Loucy (cell line): ENCODE results near the gene DTNA.
"Not testable (repeated sequence)": the region's sequence is repeated elsewhere in the genome, so short reads cannot be mapped to it uniquely, and the experiment has no call there.

ENCODE experiments used
- H2AFZ ChIP-seq: fragments of 200-600 bp; sonication (generic); 2 replicates; pipeline ENCODE4 v1.6.0; 2016; ENCODE audit warnings: antibody characterized with exemption, mild to moderate bottlenecking, low read length, moderate library complexity
- H3F3A ChIP-seq: fragments of 200-600 bp; 2 replicates; pipeline ENCODE4 v1.6.0; 2016; ENCODE audit warnings: antibody characterized with exemption, low read depth, mild to moderate bottlenecking
- H3K27me3 ChIP-seq: fragments of 200-600 bp; sonication (generic); 2 replicates; pipeline ENCODE4 v1.6.1; 2014; ENCODE audit warnings: low read length, mild to moderate bottlenecking; ENCODE audit not compliant: insufficient read depth, poor library complexity, severe bottlenecking
- H3K36me3 ChIP-seq: fragments of 200-600 bp; sonication (generic); 2 replicates; pipeline ENCODE4 v1.6.1; 2016; ENCODE audit warnings: low read length; ENCODE audit not compliant: insufficient read depth
- H3K4me1 ChIP-seq: fragments of 200-600 bp; sonication (generic); 2 replicates; pipeline ENCODE4 v1.5.1; 2014; ENCODE audit warnings: low read length, mild to moderate bottlenecking; ENCODE audit not compliant: insufficient read depth, poor library complexity, severe bottlenecking
- H3K4me2 ChIP-seq: fragments of 200-600 bp; sonication (generic); 2 replicates; pipeline ENCODE4 v1.6.0; 2014; ENCODE audit warnings: antibody characterized with exemption, low read length, low read depth, mild to moderate bottlenecking; ENCODE audit not compliant: poor library complexity, severe bottlenecking
- H3K4me3 ChIP-seq: fragments of 200-600 bp; sonication (generic); 2 replicates; pipeline ENCODE4 v1.5.1; 2014; ENCODE audit warnings: low read length, mild to moderate bottlenecking, mixed read lengths; ENCODE audit not compliant: poor library complexity, severe bottlenecking
- H3K79me2 ChIP-seq: fragments of 200-600 bp; sonication (generic); 2 replicates; pipeline ENCODE4 v1.6.1; 2014; ENCODE audit warnings: low read length; ENCODE audit not compliant: insufficient read depth
- H3K9ac ChIP-seq: fragments of 200-600 bp; sonication (generic); 2 replicates; pipeline ENCODE4 v1.6.0; 2014; ENCODE audit warnings: mild to moderate bottlenecking, low read depth, low read length, moderate library complexity; ENCODE audit not compliant: poor library complexity, severe bottlenecking
- H3K9me2 ChIP-seq: fragments of 200-600 bp; sonication (generic); replicated peaks from 2 replicates; pipeline ENCODE4 v1.6.1; 2016; ENCODE audit warnings: low read depth, low read length, mixed read lengths
- H3K9me3 ChIP-seq: fragments of 200-600 bp; sonication (generic); 2 replicates; pipeline ENCODE4 v1.6.1; 2014; ENCODE audit warnings: mild to moderate bottlenecking, antibody characterized with exemption, low read length, low read depth; ENCODE audit not compliant: insufficient read depth
- H4K20me1 ChIP-seq: fragments of 200-600 bp; sonication (generic); 2 replicates; pipeline ENCODE4 v1.6.0; 2014; ENCODE audit warnings: antibody characterized with exemption, low read length, mild to moderate bottlenecking; ENCODE audit not compliant: insufficient read depth, poor library complexity, severe bottlenecking
- EZH2phosphoT487 ChIP-seq: fragments of 200-600 bp; IDR thresholded peaks from 2 replicates; pipeline ENCODE4 v1.6.1; 2018; ENCODE audit warnings: antibody characterized with exemption, mild to moderate bottlenecking, moderate library complexity, borderline replicate concordance
- TF ChIP-seq, protein P1 (sequence below): fragments of 200-600 bp; sonication (generic); conservative IDR thresholded peaks from 2 replicates; pipeline ENCODE4 v1.5.1; 2014; ENCODE audit warnings: mild to moderate bottlenecking, antibody characterized with exemption, low read length

DTNA gene

DNA sequence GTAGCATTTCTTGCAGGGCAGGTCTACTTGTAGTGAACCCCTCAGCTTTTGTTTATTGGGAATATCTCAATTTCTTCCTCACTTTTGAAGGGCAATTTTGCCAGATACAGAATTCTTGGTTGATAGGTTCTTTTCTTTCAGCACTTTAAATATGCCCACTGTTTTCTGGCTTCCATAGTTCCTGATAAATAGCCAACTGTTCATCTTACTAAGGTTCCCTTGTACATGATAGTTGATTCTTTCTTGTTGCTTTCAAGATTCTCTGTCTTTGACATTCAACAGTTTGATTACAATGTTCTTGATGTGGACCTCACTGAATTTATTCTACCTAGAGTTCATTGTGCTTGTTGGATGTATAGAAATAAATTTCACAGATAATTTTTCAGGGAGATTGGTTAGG lies 183.1 kb downstream of the DTNA start:
- Histone ChIP-seq H3K9me2 (no peaks in the 10 kb centered on the region), H3K79me2 (no peaks in the 10 kb centered on the region), H4K20me1 (no peaks in the 10 kb centered on the region), H3K27me3 (no peaks in the 10 kb centered on the region), H2AFZ (no peak overlapping the region), H3K36me3 (no peaks in the 10 kb centered on the region), H3K9ac (no peak overlapping the region), H3F3A (no peaks in the 10 kb centered on the region), H3K9me3 (no peaks in the 10 kb centered on the region), H3K4me1 (no peaks in the 10 kb centered on the region), H3K4me2 (no peak overlapping the region), H3K4me3 (no peak overlapping the region)
- TF ChIP-seq, protein P1, sequence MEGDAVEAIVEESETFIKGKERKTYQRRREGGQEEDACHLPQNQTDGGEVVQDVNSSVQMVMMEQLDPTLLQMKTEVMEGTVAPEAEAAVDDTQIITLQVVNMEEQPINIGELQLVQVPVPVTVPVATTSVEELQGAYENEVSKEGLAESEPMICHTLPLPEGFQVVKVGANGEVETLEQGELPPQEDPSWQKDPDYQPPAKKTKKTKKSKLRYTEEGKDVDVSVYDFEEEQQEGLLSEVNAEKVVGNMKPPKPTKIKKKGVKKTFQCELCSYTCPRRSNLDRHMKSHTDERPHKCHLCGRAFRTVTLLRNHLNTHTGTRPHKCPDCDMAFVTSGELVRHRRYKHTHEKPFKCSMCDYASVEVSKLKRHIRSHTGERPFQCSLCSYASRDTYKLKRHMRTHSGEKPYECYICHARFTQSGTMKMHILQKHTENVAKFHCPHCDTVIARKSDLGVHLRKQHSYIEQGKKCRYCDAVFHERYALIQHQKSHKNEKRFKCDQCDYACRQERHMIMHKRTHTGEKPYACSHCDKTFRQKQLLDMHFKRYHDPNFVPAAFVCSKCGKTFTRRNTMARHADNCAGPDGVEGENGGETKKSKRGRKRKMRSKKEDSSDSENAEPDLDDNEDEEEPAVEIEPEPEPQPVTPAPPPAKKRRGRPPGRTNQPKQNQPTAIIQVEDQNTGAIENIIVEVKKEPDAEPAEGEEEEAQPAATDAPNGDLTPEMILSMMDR, result no peak
- no peak for TF ChIP-seq EZH2phosphoT487

DNA sequence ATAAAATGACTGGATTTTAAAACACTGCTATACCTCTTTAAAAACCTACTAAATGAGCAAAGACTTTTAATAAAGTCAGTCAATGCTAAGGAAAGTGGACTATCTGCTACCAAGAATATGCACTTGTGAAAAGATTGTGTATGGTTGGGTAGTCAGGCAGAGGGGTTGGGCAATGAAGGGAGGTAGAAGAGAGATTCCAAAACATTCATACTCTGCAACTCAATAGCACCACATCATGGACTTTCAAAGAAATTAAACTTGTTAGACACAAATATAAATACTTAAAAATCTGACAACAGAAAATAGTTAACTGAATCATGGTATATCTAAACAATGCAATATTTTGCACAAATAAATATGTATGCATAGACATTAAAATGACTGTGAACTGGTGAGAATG lies 191.2 kb downstream of the DTNA start:
- TF ChIP-seq EZH2phosphoT487, result no peak
- TF ChIP-seq, protein P1, result peak; percentile 40
- Histone ChIP-seq H3K9ac (no peak overlapping the region), H3K9me3 (no peaks in the 10 kb centered on the region), H3K4me3 (no peak overlapping the region), H4K20me1 (no peaks in the 10 kb centered on the region), H3K4me1 (no peaks in the 10 kb centered on the region), H3K36me3 (no peaks in the 10 kb centered on the region), H3K9me2 (no peaks in the 10 kb centered on the region), H3K4me2 (no peak overlapping the region), H2AFZ (no peak overlapping the region), H3K79me2 (no peaks in the 10 kb centered on the region), H3K27me3 (no peaks in the 10 kb centered on the region), H3F3A (no peaks in the 10 kb centered on the region)

DNA sequence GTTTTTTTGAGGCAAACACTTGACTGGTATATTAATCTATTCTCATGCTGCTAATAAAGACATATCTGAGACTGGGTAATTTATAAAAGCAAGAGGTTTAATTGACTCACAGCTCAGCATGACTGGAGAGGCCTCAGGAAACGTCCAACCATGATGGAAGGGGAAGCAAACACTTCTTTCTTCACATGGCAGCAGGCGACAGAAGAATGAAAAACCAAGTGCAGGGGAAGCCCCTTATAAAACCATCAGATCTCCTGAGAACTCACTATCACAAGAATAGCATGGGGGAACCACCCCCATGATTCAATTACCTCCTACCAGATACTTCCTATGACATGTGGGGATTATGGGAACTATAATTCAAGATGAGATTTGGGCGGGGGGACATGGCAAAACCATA lies 194.9 kb downstream of the DTNA start:
- H3K4me2 ChIP-seq, result no peak overlapping the region
- TF ChIP-seq EZH2phosphoT487, result no peak
- TF ChIP-seq, protein P1, result no peak

DNA sequence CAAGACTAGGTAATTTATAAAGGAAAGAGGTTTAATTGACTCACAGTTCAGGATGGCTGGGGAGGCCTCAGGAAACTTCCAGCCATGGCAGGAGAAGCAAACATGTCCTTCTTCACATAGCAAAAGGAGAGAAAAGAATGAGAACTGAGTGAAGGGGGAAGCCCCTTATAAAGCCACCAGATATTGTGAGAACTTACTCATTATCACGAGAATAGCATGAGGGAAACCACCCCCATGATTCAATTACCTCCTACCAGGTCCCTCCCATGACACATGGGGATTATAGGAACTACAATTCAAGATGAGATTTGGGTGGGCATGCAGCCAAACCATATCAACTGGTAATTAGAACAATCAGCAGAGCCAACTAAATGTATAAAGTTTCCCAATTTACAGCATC lies 196.9 kb downstream of the DTNA start:
- not testable (repeated sequence) for H3K4me2 ChIP-seq, H3K9me2 ChIP-seq, H3K36me3 ChIP-seq, H3K4me3 ChIP-seq, H2AFZ ChIP-seq, H3K9ac ChIP-seq, H3F3A ChIP-seq, H3K79me2 ChIP-seq, H3K9me3 ChIP-seq, H3K4me1 ChIP-seq, H4K20me1 ChIP-seq, H3K27me3 ChIP-seq

More for the DNA sequence above, 194.9 kb downstream of the DTNA start:
- Histone ChIP-seq H3K36me3 (no peaks in the 10 kb centered on the region), H3K9ac (no peak overlapping the region), H2AFZ (no peak overlapping the region), H3K4me3 (no peak overlapping the region), H3K9me2 (no peaks in the 10 kb centered on the region), H3K9me3 (no peaks in the 10 kb centered on the region), H4K20me1 (no peaks in the 10 kb centered on the region), H3K4me1 (no peaks in the 10 kb centered on the region), H3F3A (no peaks in the 10 kb centered on the region), H3K79me2 (no peaks in the 10 kb centered on the region), H3K27me3 (no peaks in the 10 kb centered on the region)
